Adrenal gland (tissue), 5 donors: ENCODE results near the gene ERN1.

Experiments
- POLR2A ChIP-seq, 2 donors: fragments of 450-650 bp; IDR thresholded peaks; one replicate each; pipeline ENCODE4 v1.6.1; 2017; ENCODE audit warnings: antibody characterized with exemption in 2 of 2, mild to moderate bottlenecking in 2 of 2, moderate library complexity in 1 of 2
- TF ChIP-seq, protein P1 (sequence below), 6 experiments: fragments of 450-650 bp in 4 of 6; fragments of 200-600 bp in 2 of 6; sonication (generic) in 1 of 6; IDR thresholded peaks; 1 replicate in 5 of 6; 2 replicates in 1 of 6; pipeline versions ENCODE4 v1.5.1 to v1.8.0; 2016 to 2021; ENCODE audit warnings: antibody characterized with exemption in 6 of 6, mild to moderate bottlenecking in 2 of 6, moderate library complexity in 1 of 6
- donor health status: DM: no; HTN: no; CAD: no.

DNA sequence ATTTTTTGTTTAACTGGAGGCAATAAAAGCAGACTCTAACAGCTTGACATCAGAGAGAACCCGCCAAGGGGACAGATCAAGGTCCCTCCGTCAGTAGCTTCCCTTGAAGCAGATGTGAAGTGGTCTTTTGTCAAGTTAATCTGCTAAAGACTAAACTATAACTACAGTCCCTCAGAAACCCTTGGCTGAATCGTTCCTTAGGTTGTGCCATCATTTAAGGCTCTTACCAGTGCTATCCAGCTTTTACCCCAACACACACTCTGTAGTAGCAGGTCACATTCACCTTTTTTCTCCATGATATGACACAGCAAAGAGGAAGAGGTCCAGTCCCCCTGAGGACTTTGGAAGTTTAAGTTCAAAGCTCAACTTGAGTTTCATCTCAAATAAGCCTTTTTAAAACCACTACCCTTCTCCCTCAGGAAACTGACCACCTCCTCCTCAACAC, 49.7 kb downstream of the ERN1 start:
- TF ChIP-seq, protein P1, sequence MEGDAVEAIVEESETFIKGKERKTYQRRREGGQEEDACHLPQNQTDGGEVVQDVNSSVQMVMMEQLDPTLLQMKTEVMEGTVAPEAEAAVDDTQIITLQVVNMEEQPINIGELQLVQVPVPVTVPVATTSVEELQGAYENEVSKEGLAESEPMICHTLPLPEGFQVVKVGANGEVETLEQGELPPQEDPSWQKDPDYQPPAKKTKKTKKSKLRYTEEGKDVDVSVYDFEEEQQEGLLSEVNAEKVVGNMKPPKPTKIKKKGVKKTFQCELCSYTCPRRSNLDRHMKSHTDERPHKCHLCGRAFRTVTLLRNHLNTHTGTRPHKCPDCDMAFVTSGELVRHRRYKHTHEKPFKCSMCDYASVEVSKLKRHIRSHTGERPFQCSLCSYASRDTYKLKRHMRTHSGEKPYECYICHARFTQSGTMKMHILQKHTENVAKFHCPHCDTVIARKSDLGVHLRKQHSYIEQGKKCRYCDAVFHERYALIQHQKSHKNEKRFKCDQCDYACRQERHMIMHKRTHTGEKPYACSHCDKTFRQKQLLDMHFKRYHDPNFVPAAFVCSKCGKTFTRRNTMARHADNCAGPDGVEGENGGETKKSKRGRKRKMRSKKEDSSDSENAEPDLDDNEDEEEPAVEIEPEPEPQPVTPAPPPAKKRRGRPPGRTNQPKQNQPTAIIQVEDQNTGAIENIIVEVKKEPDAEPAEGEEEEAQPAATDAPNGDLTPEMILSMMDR (IDR thresholded peaks at IDR 0.05) = no peak
- TF ChIP-seq POLR2A (IDR thresholded peaks at IDR 0.05) = no peak
